RWPE2 (cell line): Measurements from ENCODE around the gene CD300C.

ENCODE experiments used
- ATAC-seq: fragments of 200-7000 bp; cut with Tn5 transposase; 3 replicates; pipeline ENCODE4 v1.9.1; 2021; ENCODE audit warnings: low read depth
- DNase-seq: peaks from one replicate; pipeline ENCODE4 v3.0.0-alpha.2; 2020; ENCODE audit warnings: low spot score
- H3K27ac ChIP-seq: fragments of 450-650 bp; 2 replicates; pipeline ENCODE4 v1.5.1; 2017; ENCODE audit warnings: mild to moderate bottlenecking; ENCODE audit not compliant: poor library complexity, severe bottlenecking
- H3K27me3 ChIP-seq: fragments of 250-450 bp; sonication (Bioruptor Pico); 2 replicates; pipeline ENCODE4 v1.5.1; 2021; ENCODE audit warnings: mild to moderate bottlenecking, moderate library complexity; ENCODE audit not compliant: insufficient read depth, poor library complexity, severe bottlenecking
- H3K36me3 ChIP-seq: fragments of 250-450 bp; sonication (Bioruptor Pico); 2 replicates; pipeline ENCODE4 v1.5.1; 2020; ENCODE audit warnings: low read depth, mild to moderate bottlenecking, moderate library complexity
- H3K4me1 ChIP-seq: fragments of 250-450 bp; sonication (Bioruptor Pico); 2 replicates; pipeline ENCODE4 v1.5.1; 2021; ENCODE audit warnings: mild to moderate bottlenecking, moderate library complexity; ENCODE audit not compliant: insufficient read depth, poor library complexity, severe bottlenecking
- H3K4me3 ChIP-seq: fragments of 250-450 bp; sonication (Bioruptor Pico); 2 replicates; pipeline ENCODE4 v1.5.1; 2021; ENCODE audit warnings: mild to moderate bottlenecking, moderate library complexity; ENCODE audit not compliant: severe bottlenecking
- H3K9me3 ChIP-seq: fragments of 250-450 bp; sonication (Bioruptor Pico); 2 replicates; pipeline ENCODE4 v1.5.1; 2021; ENCODE audit warnings: mild to moderate bottlenecking, moderate library complexity; ENCODE audit not compliant: severe bottlenecking
- TF ChIP-seq, protein P1 (sequence below): fragments of 450-650 bp; IDR thresholded peaks from one replicate; pipeline ENCODE4 v1.5.1; 2017; ENCODE audit warnings: mild to moderate bottlenecking, moderate library complexity; ENCODE audit not compliant: poor library complexity, severe bottlenecking

Gene CD300C

DNA sequence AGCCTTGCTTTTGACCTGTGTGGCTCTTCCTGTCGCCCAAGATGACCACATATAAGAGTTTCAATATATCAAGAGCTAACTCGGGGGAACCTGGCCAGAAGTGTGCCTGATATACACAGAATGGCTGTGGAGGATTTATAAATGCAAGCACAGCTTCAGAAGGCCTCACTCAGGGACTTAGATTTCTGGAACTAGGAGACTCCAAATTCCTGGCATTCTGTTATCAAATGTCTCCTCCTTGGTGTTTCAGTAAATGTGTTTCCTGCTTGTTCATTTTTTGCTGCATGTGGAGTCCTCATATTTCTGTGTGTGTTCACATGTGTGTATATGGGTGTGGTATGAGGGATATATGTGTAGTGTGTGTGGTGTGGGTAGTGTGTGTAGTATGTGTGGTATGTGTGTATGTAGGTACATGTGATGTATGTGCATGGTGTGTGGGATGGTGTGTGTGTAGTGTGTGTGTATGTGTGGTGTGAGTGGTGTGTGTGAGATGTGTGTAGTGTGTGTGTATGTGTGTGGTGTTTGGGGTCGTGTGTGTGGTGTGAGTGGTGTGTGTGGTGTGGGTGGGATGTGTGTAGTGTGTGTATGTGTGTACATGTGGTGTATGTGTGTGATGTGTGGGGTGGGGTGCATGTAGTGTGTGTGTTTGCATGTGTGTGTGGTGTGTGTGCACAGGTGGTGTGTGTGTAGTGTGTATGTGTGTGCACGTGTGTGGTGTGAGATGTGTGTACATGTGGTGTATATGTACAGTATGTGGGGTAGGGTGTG, 22.4 kb upstream of the CD300C start:
- DNase-seq = no peak
- TF ChIP-seq, protein P1, sequence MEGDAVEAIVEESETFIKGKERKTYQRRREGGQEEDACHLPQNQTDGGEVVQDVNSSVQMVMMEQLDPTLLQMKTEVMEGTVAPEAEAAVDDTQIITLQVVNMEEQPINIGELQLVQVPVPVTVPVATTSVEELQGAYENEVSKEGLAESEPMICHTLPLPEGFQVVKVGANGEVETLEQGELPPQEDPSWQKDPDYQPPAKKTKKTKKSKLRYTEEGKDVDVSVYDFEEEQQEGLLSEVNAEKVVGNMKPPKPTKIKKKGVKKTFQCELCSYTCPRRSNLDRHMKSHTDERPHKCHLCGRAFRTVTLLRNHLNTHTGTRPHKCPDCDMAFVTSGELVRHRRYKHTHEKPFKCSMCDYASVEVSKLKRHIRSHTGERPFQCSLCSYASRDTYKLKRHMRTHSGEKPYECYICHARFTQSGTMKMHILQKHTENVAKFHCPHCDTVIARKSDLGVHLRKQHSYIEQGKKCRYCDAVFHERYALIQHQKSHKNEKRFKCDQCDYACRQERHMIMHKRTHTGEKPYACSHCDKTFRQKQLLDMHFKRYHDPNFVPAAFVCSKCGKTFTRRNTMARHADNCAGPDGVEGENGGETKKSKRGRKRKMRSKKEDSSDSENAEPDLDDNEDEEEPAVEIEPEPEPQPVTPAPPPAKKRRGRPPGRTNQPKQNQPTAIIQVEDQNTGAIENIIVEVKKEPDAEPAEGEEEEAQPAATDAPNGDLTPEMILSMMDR = no peak
- Histone ChIP-seq H3K27ac (peak overlapping the region; percentile 72), H3K4me3 (no peak overlapping the region), H3K36me3 (no peaks in the 10 kb centered on the region), H3K27me3 (no peaks in the 10 kb centered on the region), H3K9me3 (no peaks in the 10 kb centered on the region), H3K4me1 (peaks cover 9% of the 10 kb centered on the region)
- no peak for ATAC-seq

DNA sequence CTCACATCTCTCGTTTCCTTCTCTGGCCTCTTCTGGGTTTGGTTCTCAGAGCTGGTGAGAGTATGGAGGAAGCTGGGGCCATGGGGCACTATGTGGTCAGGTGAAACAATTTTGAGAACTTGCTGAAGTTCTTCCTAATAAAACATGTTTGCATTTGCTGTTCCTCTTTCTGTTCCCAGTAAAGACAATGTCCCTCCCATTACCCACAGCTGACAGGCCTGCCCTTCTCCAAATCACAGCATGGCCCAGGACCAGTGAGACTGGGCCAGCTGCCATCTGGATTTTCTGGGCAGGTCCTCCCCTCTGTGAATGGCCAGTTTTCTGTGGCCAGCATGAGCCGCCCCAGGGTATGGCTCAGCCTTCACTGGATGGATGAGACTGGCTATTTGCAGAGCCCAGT, 21.5 kb upstream of the CD300C start, which contains the start of gene CD300H:
TSS of gene CD300H (minus strand) at position 113 of the 400 bp plus-strand sequence.
- no peaks in the 10 kb centered on the region for H3K9me3 ChIP-seq
- TF ChIP-seq, protein P1 = no peak
- DNase-seq = no peak
- H3K4me1 ChIP-seq = peaks cover 9% of the 10 kb centered on the region
- H3K27ac ChIP-seq = no peak within 1 kb of the TSS
- H3K27me3 ChIP-seq = no peaks in the 10 kb centered on the region
- no peak within 1 kb of the TSS for H3K4me3 ChIP-seq
- no peak for ATAC-seq
- no peaks in the 10 kb centered on the region for H3K36me3 ChIP-seq

DNA sequence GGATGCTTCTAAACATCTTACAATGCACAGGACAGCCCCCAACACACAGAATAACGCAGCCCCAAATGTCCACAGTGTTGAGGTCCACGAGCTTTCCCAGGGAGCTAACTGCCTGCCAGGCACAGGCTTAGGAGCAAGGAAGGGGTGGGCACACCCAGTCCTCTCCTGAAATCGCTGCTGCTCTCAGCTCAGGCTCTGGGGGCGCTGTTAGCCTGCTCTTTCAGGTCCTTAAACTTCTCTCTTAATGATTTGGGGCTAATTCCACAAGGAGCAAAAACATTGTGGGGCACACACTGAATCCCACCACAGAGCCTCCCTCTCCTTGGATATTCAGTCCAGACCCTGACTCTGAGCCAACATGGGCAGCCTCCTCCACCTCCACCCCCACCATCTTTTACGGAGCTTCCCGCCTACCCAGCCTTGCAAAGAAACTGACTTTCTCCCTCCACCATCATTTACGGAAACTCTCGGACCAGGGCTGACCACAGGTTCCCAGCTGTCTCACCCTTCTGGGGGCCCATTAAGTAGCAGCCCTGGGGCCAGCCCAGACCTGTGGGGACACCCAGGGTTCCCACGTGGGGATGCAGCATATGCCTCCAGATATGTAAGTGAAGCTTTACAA, 20.3 kb upstream of the CD300C start:
- no peak overlapping the region for H3K4me3 ChIP-seq
- ATAC-seq = no peak

DNA sequence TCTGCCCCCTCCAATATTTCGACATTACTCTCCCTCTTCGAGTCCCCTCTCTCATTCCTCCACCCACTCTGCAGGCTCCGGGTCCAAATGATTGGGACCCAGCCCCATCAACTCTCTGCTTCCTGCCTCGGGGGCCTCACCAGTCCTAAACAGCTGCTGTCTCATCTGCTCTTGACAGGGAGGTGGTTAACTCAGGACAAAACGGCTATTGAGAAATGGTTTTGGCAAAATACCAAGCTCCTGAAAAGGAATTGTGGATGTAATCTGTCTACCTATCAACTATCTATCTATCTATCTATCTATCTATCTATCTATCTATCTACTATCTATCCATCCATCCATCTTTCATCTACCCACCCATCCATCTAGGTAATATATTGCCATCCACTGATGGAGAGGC, 19.2 kb upstream of the CD300C start:
- Histone ChIP-seq H3K36me3 (no peaks in the 10 kb centered on the region), H3K9me3 (no peaks in the 10 kb centered on the region), H3K27ac (no peak overlapping the region), H3K4me3 (no peak overlapping the region), H3K27me3 (no peaks in the 10 kb centered on the region), H3K4me1 (peaks cover 9% of the 10 kb centered on the region)
- TF ChIP-seq, protein P1 = no peak
- DNase-seq = no peak
- no peak for ATAC-seq

More for the DNA sequence above, 20.3 kb upstream of the CD300C start:
- DNase-seq = no peak
- Histone ChIP-seq H3K27ac (no peak overlapping the region), H3K36me3 (no peaks in the 10 kb centered on the region), H3K9me3 (no peaks in the 10 kb centered on the region), H3K27me3 (no peaks in the 10 kb centered on the region), H3K4me1 (peaks cover 9% of the 10 kb centered on the region)
- TF ChIP-seq, protein P1 = peak; percentile 63

DNA sequence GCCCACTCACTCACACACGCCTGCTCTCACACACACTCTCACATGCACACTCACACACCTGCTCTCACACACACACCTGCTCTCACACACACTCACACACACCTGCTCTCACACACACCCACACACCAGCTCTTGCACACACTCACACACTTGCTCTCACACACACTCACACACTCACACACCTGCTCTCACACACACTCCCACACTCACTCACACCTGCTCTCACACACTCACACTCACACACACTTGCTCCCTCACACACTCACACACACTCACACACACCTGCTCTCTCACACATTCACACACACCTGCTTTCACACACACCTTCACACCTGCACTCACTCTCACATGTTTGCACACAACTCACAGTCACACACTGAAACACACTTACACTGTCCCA, 17.4 kb upstream of the CD300C start:
- Histone ChIP-seq H3K27me3 (no peaks in the 10 kb centered on the region), H3K9me3 (no peaks in the 10 kb centered on the region), H3K4me1 (no peaks in the 10 kb centered on the region), H3K27ac (no peak overlapping the region), H3K36me3 (no peaks in the 10 kb centered on the region), H3K4me3 (no peak overlapping the region)
- ATAC-seq (no peak), DNase-seq (no peak)
- TF ChIP-seq, protein P1 = no peak
